Ishikawa (cell line): ENCODE measurements around the gene LPAR3.

ENCODE experiments used
- EGR1 ChIP-seq: IDR thresholded peaks from 2 replicates; pipeline ENCODE4 v1.6.1; 2012
- TCF12 ChIP-seq: IDR thresholded peaks from 2 replicates; pipeline ENCODE4 v1.6.1; 2012; ENCODE audit warnings: low read depth
- TF ChIP-seq, protein P1 (sequence below): IDR thresholded peaks from 2 replicates; pipeline ENCODE4 v1.6.1; 2012; ENCODE audit warnings: low read depth, mild to moderate bottlenecking

GRCh38 chr1:84853741-84854721 is 39.0 kb downstream of the LPAR3 start:
- TF ChIP-seq TCF12: no peak
- TF ChIP-seq, protein P1, sequence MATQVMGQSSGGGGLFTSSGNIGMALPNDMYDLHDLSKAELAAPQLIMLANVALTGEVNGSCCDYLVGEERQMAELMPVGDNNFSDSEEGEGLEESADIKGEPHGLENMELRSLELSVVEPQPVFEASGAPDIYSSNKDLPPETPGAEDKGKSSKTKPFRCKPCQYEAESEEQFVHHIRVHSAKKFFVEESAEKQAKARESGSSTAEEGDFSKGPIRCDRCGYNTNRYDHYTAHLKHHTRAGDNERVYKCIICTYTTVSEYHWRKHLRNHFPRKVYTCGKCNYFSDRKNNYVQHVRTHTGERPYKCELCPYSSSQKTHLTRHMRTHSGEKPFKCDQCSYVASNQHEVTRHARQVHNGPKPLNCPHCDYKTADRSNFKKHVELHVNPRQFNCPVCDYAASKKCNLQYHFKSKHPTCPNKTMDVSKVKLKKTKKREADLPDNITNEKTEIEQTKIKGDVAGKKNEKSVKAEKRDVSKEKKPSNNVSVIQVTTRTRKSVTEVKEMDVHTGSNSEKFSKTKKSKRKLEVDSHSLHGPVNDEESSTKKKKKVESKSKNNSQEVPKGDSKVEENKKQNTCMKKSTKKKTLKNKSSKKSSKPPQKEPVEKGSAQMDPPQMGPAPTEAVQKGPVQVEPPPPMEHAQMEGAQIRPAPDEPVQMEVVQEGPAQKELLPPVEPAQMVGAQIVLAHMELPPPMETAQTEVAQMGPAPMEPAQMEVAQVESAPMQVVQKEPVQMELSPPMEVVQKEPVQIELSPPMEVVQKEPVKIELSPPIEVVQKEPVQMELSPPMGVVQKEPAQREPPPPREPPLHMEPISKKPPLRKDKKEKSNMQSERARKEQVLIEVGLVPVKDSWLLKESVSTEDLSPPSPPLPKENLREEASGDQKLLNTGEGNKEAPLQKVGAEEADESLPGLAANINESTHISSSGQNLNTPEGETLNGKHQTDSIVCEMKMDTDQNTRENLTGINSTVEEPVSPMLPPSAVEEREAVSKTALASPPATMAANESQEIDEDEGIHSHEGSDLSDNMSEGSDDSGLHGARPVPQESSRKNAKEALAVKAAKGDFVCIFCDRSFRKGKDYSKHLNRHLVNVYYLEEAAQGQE: no peak
- TF ChIP-seq EGR1: no peak
